Thyroid gland (tissue), 4 donors: ENCODE measurements around the gene OMP.

ENCODE experiments used
- CTCF ChIP-seq, 6 experiments: fragments of 200-600 bp in 3 of 6; fragments of 450-650 bp in 3 of 6; sonication (generic) in 3 of 6; IDR thresholded peaks; one replicate each; pipeline ENCODE4 v1.5.1; 2016 to 2019; ENCODE audit warnings: antibody characterized with exemption in 6 of 6, mild to moderate bottlenecking in 2 of 6, inconsistent platforms in 1 of 6, moderate library complexity in 1 of 6
- POLR2A ChIP-seq, 2 donors: fragments of 450-650 bp; IDR thresholded peaks; one replicate each; pipeline ENCODE4 v1.6.1; 2017; ENCODE audit warnings: antibody characterized with exemption in 2 of 2, mild to moderate bottlenecking in 2 of 2, moderate library complexity in 1 of 2

- TF ChIP-seq CTCF (IDR thresholded peaks at IDR 0.05) (no peak), POLR2A (IDR thresholded peaks at IDR 0.05) (no peak)
Observed at GRCh38 chr11:77059806-77060205, 42.8 kb upstream of the OMP start.
